HFF-Myc (cell line): ENCODE data around the gene CFAP126.
"Not testable (repeated sequence)": the region's sequence is repeated elsewhere in the genome, so short reads cannot be mapped to it uniquely, and the experiment has no call there.

ENCODE experiments used
- DNase-seq: peaks from one replicate; pipeline ENCODE4 v3.0.0-alpha.2; 2011; ENCODE audit warnings: low read depth; ENCODE audit errors: extremely low read depth
- H3K4me3 ChIP-seq: replicated peaks from 2 replicates; pipeline ENCODE4 v1.5.1; 2011; ENCODE audit warnings: low read depth, mild to moderate bottlenecking, control low read depth, low read length
- CTCF ChIP-seq: IDR thresholded peaks from 2 replicates; pipeline ENCODE4 v1.5.1; 2012; ENCODE audit warnings: mild to moderate bottlenecking, low read depth, low read length, control low read depth; ENCODE audit errors: missing control alignments

Gene CFAP126

GRCh38 chr1:161389691-161390558 lies 22.2 kb upstream of the CFAP126 start:
- TF ChIP-seq CTCF: no peak
- DNase-seq: peak; percentile 90
- H3K4me3 ChIP-seq: peak overlapping the region; percentile 70

GRCh38 chr1:161389158-161389557 lies 21.5 kb upstream of the CFAP126 start:
- H3K4me3 ChIP-seq: peak overlapping the region; percentile 48
- DNase-seq: not testable (repeated sequence)

GRCh38 chr1:161388639-161389038 lies 21.0 kb upstream of the CFAP126 start:
- no peak overlapping the region for H3K4me3 ChIP-seq
- no peak for DNase-seq
- TF ChIP-seq CTCF: no peak

- H3K4me3 ChIP-seq: no peak overlapping the region
- TF ChIP-seq CTCF: peak; percentile 54
- peak; percentile 32 for DNase-seq
These were observed 14.7 kb upstream of the CFAP126 start for GRCh38 chr1:161382214-161383019.

- no peak for DNase-seq
- no peak overlapping the region for H3K4me3 ChIP-seq
- TF ChIP-seq CTCF: no peak
These were observed 14.0 kb upstream of the CFAP126 start for GRCh38 chr1:161381707-161382106.

GRCh38 chr1:161379071-161379470 lies 11.4 kb upstream of the CFAP126 start:
- TF ChIP-seq CTCF: no peak
- no peak for DNase-seq
- H3K4me3 ChIP-seq: no peak overlapping the region

- H3K4me3 ChIP-seq: no peak overlapping the region
- no peak for DNase-seq
- TF ChIP-seq CTCF: no peak
These were observed 10.3 kb upstream of the CFAP126 start for GRCh38 chr1:161378014-161378413.
